ENCODE results near the gene C8G. TPM values are rescaled to one million over a fixed set of nuclear protein-coding genes. Genes with fewer than 3 reads are reported as not detected.

C8G gene
- total RNA-seq, 1 donor from 2014 or later, result 1.3 TPM

DNA sequence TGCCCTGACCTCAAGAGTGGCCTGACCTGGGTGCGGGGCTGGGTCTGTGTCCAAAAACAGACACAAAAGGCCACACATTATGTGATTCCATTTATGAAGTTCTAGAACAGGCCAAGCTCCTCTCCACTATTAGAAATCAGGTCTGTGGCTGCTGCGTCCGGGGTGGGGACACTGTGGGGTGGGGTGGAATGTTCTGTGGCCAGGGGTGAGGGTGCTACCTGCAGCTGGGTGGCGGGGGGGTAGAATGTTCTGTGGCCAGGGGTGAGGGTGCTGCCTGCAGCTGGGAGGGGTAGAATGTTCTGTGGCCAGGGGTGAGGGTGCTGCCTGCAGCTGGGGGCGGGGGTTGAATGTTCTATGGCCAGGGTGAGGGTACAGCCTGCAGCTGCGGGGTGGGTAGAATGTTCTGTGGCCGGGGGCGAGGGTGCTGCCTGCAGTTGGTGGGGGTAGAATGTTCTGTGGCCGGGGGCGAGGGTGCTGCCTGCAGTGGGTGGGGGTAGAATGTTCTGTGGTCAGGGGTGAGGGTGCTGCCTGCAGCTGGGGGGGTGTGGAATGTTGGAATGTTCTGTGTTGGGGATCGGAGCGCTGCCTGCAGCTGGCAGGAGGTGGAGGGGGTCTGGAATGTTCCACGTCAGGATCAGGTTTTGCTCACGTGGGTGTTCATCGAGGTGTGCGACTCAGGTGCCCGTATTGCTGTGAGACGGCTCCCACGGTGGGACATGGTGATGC lies 15.3 kb downstream of the C8G start:
- intact Hi-C loops (cut with DNase I), result no loop called here
- ATAC-seq (no peak), DNase-seq (ENCODE audit: missing footprints) (no peak)

DNA sequence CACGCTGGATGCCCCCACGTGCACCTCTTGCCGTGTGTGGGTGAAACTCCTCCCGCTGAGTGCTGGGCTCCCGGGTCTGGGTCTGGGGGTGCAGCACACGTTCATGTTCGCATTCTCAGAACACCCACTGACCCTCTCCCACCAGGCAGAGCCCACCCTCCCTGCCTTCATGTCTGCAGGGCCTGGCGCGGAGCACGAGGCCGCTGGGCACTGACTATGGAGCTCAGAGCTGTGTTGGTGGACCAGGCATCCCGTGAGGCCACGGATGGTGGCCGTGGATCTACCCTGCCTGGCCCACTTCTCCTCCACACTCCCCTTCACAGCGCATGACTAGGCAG lies 15.9 kb downstream of the C8G start:
- DNase-seq (ENCODE audit: missing footprints), result no peak
- intact Hi-C loops (cut with DNase I), result no loop called here
- ATAC-seq, result no peak

DNA sequence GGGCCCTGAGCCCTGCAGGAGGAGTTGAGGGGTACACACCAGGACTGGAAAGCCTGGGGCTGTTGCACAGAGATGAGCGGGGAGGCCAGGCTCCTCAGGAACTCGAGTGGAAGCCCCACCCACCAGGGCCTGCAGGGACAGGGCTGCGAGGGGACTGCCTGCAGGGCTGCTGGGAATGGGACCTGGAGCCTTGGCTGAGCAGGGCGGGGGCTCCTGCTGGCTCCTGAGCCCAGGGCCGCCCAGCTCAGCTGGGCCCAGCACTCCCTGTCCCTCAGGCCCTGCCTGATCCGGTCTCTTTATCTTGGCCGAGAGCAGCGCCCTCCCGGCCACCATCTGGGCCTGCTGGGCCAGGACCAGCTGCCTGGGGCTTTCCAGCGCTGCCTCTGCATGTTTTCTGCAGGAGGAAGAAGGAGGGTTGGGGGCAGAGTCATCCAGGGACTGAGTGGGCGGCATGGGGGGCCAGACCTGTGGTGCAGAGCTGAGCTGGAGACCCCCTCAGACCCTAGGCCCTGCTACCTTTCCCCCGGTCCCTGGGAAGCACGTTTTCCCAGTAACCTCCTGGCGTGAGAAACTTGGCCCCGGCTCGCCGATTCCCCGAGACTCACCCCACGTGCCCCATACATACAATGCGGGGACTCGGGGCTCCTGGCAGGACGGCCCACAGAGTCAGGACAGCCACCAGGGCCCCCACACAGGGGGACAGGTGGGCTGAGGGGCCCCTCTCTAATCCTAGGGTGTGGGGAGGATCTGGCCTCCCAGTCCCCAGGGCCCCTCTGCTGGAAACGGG lies 16.4 kb downstream of the C8G start:
- intact Hi-C loops (cut with DNase I), result no loop called here
- ATAC-seq (peak; percentile 88), DNase-seq (ENCODE audit: missing footprints) (no peak)

DNA sequence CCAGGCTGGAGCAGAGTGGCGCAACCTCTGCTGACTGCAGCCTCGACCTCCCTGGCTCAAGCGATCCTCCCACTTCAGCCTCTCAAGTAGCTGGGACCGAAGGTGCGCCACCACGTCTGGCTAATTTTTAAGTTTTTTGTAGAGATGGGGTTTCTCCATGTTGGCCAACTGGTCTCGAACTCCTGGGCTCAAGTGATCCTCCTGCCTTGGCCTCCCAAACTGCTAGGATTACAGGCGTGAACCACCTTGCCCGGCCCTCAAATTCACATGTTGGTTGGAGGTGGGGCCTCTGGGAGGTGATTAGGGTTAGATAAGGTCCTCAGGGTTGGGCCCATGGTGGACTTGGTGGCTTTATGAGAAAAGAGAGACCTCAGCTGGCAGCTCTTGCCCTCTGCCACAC lies 17.1 kb downstream of the C8G start:
- ATAC-seq, result no peak
- intact Hi-C loops (cut with DNase I), result no loop called here
- DNase-seq (ENCODE audit: missing footprints), result no peak

DNA sequence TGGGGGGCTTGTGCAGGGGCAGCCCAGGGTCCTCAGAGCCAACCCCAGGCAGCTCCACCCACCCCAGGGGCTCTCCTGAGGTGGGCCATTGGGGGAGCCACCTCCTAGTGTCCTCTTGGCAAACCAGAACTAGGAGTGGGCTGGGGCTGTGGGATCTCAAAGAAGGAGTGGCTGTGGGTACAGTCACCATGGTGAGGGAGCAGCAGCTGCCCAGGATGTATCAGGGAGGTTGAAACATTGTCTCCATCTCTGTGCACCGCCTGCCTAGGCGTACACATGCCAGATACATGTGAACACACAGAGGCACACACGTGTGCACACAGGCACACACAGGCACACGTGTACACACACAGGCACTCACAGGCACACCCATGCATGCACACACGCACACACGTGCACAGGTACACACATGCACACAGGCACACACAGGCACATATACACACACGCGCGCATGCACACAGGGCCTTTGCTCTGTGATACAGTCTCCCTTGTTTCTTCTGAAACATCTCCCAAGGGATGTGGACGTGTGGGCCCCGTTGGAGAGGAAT lies 17.7 kb downstream of the C8G start:
- no peak for ATAC-seq
- DNase-seq (ENCODE audit: missing footprints), result no peak
- intact Hi-C loops (cut with DNase I), result no loop called here

DNA sequence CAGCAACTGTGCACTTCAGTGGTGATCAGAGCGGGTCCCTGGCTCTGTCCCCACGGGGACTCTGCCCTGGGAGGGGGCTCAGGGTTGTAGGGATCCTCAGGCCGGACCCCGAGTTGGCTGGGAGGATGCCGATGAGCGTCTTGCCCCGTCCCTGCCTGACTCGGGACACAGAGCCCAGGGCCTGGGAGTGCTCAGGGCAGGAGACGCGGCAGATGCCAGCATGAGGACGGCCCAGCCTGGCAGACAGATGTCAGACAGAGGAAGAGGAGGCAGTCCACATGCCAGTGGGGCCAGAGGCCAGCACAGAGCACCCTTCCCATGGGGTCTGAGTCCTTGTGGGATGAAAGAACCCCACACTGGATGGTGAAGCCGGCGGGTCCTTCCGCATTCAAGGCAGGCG lies 18.3 kb downstream of the C8G start:
- no peak for DNase-seq (ENCODE audit: missing footprints)
- intact Hi-C loops (cut with DNase I), result no loop called here
- ATAC-seq, result no peak

DNA sequence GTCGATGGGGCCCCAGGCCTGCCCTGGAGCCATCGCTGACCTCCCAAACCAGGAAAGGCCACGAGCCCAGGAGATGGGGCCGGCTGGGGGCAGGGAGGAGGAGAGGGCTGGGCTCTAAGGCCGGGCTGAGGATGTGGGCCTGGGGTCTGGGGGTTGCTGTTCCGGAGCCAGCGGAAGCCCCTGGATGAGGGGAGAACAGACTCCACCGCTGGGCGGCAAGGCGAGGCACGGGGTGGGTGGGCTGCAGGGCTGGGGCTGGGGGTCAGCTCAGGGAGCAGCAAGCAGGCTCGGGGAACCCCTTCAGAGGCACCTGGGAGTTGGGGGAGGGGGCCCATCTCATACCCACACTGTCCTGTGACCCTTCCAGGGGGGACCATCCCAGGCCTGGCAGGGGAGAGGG lies 18.7 kb downstream of the C8G start:
- no peak for DNase-seq (ENCODE audit: missing footprints)
- intact Hi-C loops (cut with DNase I), result no loop called here
- ATAC-seq, result no peak

DNA sequence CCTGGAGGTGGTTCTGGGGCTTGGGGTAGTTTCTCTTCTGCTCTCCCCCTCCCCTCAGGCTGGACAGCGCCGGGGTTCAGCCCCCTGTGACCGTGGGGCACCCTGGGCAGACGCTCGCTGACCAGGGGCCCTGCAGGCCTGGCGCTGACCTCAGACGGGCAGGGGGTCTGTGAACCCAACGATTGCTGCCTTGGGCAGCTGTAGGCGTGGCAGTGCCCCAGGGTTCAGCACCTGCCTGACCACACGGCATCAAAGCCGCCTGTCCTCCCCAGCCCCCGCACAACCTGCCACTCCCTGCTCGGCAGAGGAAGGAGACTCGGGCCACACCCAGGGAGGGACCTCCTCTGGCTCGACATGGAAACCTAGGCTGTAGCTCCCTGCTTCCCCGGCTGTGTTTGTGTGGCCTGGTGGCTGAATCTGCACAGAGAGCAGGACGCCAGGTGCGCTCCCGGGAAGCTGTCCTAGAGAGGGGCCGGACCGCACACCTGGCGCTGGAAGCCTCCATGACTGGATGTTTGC lies 19.2 kb downstream of the C8G start:
- ATAC-seq (no peak), DNase-seq (ENCODE audit: missing footprints) (no peak)
- intact Hi-C loops (cut with DNase I), result no loop called here

DNA sequence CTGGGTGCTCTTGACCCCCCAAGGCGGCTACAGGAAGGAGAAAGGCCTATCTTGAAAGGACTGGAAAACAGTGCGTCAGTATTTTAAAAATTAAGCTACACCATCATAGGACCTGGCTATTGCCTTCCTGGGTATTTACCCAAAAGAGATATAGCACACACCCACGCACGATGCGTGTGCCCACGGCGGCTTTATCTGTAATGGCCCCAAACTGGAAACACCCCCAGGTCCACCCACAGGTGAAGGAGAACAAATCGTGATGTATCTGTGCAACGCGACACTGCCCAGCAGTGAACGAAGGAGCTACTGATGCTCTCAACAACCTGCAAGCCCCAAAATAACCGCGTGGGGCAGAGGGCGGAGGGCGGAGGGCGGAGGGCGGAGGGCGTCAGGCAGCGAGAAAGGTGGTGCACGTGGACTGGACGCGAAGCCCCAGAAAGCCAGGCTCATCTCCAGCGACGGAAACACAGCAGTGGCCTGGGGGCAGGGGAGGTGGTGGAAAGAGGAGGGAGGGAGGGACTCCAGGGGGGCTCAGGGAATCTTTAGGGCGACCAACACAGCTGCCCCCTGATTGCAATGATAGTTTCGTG lies 19.9 kb downstream of the C8G start:
- DNase-seq (ENCODE audit: missing footprints) (no peak), ATAC-seq (no peak)
- intact Hi-C loops (cut with DNase I), result no loop called here

DNA sequence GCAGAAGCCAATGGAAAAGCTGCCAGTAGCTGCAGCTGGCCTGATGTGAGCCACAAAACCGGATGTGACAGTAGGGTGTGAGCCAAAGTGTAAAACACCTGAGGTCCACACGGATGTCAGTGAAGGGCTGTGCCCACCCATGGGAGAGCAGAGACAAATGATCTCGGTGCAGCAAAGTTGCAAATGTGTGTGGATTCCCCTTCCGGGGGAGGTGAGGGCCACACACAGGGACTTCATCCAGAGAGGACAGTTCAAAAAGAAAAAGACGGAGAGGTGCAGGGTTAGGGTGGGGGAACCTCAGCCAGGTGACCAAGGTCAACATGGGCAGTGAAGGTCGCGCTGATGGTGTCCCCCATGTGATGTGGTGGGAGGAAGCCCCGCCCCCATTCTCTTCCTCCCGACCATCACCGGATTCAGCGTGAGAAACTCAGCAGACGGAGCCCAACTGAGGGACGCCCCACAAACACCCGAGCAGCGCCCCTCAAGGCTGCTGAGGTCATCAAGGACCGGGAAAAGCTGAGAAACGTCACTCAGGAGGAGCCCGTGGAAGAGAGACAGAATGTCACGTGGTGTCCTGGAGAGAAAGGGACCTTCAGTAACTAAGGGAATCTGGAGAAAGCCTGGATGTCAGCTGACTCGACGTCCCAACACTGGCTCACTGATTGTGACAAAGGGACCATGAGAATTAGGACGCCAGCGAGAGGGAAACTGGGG lies 20.9 kb downstream of the C8G start:
- ATAC-seq (no peak), DNase-seq (ENCODE audit: missing footprints) (no peak)
- intact Hi-C loops (cut with DNase I), result no loop called here

DNA sequence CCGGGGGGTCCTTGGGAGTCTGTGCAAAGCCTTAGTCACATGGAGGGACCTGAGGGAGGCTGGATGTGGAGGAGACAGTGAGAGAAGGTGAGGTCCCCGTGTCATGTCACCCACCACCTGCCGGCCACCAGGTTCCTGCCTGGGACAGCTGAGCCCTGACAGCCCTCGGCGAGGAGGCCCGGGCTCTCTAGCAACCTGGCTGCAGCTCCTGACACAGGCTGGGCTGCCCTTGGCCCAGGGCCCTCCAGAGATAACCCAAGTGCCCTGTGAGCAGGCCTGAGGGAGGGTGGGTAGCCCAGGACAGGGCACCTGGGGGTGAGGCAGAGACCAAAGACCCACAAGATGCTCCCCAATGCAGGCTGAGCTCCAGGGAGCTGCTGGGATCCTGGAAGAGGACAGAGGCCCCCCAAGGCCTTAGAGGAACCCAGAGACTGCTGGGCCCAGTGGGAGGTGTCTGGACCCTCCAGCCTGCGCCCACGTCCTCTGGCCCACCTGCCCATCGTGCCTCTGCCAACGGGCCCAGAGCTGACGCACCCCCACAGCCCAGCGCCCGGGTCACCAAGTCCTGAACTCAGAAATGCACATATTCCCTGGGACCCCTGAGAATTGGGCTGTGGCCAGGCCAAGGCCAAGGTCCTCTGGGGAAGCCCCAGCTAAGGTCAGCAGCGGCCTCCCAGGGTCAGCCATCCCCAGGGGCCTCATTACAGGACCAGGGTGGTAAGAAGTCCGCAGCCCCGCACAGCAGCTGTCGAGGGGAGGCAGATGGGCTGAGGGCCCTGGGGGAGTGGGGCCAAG lies 23.5 kb downstream of the C8G start:
- intact Hi-C loops (cut with DNase I), result no loop called here
- ATAC-seq, result peak; percentile 29
- no peak for DNase-seq (ENCODE audit: missing footprints)

DNA sequence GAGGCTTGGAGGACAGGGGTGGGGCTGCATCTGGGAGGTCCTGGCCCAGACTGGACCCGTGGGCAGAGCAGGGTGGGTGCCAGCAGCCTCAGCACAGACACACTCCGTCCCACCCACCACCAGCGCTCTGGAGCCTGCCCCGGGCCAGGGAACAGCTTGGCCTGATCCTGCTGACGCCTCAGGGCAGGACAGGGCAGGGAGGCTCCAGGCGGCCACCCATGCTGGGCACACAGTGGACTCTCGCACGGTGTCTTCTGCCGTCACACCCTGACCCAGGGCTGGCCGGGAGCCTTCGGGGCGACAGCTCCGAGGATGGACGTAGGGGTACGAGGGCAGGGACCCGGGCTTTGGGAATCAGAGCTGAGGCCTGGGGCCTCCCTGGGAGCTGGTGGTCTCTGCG lies 24.1 kb downstream of the C8G start:
- ATAC-seq, result no peak
- intact Hi-C loops (cut with DNase I), result no loop called here
- no peak for DNase-seq (ENCODE audit: missing footprints)

DNA sequence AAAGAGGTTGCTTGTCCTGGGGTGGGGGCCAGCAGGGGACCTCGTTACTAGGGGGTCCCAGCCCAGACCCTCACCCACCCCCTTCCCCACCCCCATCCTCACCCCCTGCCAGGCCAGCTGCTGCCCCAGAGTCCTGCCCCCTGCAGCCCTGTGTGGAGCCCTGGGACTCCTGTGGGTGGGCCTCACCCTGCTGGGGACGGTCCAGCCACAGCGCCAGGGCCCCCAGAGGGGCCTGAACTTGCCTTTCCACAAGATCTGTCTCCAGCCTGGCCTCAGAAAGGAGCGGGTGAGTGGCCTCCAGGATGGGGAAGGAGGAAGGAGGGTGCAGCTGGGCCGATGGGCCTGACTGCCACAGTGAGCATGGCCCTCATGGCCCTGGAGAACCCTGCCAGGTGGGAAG lies 24.7 kb downstream of the C8G start:
- intact Hi-C loops (cut with DNase I), result no loop called here
- no peak for DNase-seq (ENCODE audit: missing footprints)
- no peak for ATAC-seq

DNA sequence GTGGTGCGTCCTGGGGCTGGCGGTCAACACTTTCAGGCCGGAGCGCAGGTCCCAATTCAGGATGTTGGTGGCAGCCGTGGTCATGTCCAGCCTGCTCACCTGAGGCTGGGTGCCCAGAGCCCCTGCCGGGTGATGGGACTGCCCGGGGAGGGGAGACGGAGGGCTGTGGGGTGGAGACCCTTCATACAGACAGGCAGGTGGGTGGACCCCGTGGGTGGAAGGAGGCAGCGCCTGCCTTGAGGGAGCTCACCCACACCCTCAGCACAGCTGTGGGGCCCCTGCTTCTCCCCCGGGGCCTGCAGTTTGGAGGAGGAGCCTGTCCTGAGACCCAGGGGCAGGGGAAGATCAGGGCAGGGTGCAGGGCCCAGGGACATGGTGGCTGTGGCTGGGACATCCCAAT lies 25.3 kb downstream of the C8G start:
- intact Hi-C loops (cut with DNase I), result no loop called here
- DNase-seq (ENCODE audit: missing footprints) (no peak), ATAC-seq (no peak)

DNA sequence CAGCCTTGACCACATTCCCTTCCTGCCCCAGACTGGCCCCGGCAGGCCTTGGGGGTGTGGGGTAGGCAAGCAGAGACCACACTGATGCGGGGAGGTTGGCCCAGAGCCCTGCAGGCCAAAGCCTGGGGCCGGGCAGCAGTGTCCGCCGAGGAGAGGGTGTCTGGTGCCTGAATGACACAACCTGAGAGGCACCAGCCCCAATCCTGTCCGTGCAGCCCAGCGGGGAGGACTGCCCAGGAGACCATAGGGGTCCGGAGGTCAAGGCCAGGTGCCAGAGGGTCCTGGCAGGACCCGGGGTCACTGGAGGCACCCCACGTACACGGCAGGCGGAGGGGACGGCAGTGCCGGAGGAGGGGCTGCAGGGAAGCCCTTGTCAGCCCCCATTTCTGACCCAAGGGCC lies 26.7 kb downstream of the C8G start:
- ATAC-seq, result no peak
- no peak for DNase-seq (ENCODE audit: missing footprints)
- intact Hi-C loops (cut with DNase I), result no loop called here

DNA sequence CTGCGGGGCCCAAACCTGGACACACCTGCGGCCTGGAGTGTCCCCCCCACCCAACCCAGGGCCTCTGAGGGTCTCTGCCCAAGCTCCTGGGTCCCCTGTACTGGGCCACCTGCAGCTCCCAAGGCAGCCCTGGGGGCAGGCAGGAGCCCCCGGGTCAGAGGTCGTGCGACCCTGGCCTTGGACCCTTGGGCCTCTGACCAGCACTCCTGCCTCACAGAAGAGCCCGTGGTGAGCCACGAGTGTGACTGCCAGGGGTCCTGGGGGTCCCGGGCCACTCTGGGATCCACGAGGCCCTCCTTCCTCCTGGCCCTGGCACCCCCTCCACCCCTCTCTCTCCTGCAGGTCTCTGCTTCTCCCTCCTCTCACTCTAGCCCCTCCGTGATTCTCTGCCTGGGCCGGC lies 27.3 kb downstream of the C8G start:
- intact Hi-C loops (cut with DNase I), result no loop called here
- no peak for ATAC-seq
- DNase-seq (ENCODE audit: missing footprints), result no peak

DNA sequence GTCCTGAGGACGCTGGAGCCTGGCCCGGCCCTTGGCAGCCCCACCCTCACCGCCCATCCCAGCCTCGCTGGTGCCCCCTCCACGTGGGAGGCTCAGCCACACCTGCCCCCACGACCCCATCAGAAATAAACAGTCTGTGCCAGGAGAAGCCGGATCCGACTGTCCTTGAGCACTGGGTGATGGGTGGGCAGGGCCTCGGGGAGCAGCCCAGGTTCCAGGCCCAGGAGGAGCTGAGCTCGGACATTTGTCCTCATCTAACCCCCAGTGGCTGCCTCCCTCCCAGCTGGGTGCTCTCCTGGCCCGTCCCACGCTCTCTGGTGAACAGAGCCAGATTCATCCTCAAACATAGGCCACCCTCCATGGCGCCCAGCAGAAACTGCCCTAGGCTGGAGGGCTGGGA lies 27.7 kb downstream of the C8G start:
- DNase-seq (ENCODE audit: missing footprints) (no peak), ATAC-seq (no peak)
- intact Hi-C loops (cut with DNase I), result no loop called here
